Measurements from ENCODE around the gene HSH2D.

The HSH2D gene

GRCh38 chr19:16142032-16142580 is 1.4 kb upstream of the HSH2D start:
- TF ChIP-seq CTCF (IDR thresholded peaks at IDR 0.05; ENCODE audit: low read depth, low read length) = no peak

GRCh38 chr19:16144216-16144581 is 714 bp downstream of the HSH2D start:
- no peak overlapping the region for H3K4me3 ChIP-seq (replicated peaks in 1 of 2; ENCODE audit: low read depth in 2 of 2, low read length in 2 of 2)
- TF ChIP-seq CTCF (IDR thresholded peaks at IDR 0.05; ENCODE audit: low read depth, low read length) = no peak
- no peak for DNase-seq (ENCODE audit: low read depth in 2 of 2)

More at GRCh38 chr19:16142032-16142580, 1.4 kb upstream of the HSH2D start:
- DNase-seq (ENCODE audit: low read depth in 2 of 2) = no peak
- no peak overlapping the region for H3K4me3 ChIP-seq (replicated peaks in 1 of 2; ENCODE audit: low read depth in 2 of 2, low read length in 2 of 2)

DNA sequence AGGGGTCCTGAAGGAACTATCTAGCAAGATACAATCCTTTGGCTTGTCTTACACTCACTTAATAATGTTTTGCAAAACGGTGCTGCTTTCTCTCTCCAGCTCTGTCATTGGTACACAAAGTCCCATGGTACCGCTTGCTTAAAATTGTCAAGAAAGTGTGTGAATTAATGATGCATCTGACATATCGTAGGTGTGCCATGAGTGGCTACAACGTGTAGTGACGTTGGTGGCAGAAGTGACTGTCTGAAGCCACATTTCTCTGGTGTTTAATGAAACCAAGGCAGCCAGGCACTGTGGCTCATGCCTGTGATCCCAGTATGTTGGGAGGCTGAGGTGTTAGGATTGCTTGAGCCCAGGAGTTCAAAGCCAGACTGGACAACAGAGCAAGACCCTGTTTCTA is 2.6 kb downstream of the HSH2D start:
- DNase-seq (ENCODE audit: low read depth in 2 of 2) = no peak
- TF ChIP-seq CTCF (IDR thresholded peaks at IDR 0.05; ENCODE audit: low read depth, low read length) = no peak
- H3K4me3 ChIP-seq (replicated peaks in 1 of 2; ENCODE audit: low read depth in 2 of 2, low read length in 2 of 2) = no peak overlapping the region

- TF ChIP-seq CTCF (IDR thresholded peaks at IDR 0.05; ENCODE audit: low read depth, low read length) = no peak
- no peak for DNase-seq (ENCODE audit: low read depth in 2 of 2)
- H3K4me3 ChIP-seq (replicated peaks in 1 of 2; ENCODE audit: low read depth in 2 of 2, low read length in 2 of 2) = no peak overlapping the region
Observed at GRCh38 chr19:16148443-16149229, 5.2 kb downstream of the HSH2D start.

DNA sequence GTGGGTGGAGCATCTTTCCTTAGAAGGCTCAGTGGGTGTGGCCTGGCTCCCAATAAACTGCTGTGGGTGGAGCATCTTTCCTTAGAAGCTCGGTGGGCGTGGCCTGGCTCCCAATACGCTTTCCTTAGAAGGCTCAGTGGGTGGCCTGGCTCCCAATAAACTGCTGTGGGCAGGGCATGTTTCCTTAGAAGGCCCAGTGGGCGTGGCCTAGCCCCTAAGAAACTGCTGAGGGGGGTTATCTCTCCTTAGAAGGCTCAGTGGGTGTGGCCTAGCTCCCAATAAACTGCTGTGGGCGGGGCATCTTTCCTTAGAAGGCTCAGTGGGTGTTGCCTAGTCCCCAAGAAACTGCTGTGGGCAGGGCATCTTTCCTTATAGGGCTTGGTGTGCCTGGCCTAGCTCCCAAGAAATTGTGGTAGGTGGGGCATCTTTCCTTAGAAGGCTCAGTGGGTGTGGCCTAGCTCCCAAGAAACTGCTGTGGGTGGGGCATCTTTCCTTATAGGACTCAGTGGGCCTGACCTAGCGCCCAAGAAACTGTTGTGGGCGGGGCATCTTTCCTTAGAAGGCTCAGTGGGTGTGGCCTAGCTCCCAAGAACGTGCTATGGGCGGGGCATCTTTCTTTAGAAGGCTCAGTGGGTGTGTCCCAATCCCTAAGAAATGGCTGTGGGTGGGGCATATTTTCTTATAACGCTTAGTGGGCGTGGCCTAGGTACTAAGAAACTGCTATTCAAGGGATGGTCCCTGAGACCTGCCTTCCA is 10.3 kb downstream of the HSH2D start:
- no peak overlapping the region for H3K4me3 ChIP-seq (replicated peaks in 1 of 2; ENCODE audit: low read depth in 2 of 2, low read length in 2 of 2)
- TF ChIP-seq CTCF (IDR thresholded peaks at IDR 0.05; ENCODE audit: low read depth, low read length) = no peak
- no peak for DNase-seq (ENCODE audit: low read depth in 2 of 2)

GRCh38 chr19:16154557-16154956 is 11.1 kb downstream of the HSH2D start:
- DNase-seq (ENCODE audit: low read depth in 2 of 2) = no peak
- TF ChIP-seq CTCF (IDR thresholded peaks at IDR 0.05; ENCODE audit: low read depth, low read length) = no peak
- H3K4me3 ChIP-seq (replicated peaks in 1 of 2; ENCODE audit: low read depth in 2 of 2, low read length in 2 of 2) = no peak overlapping the region
